ENCODE data around the gene ERVH48-1.

- TF ChIP-seq, protein P1, sequence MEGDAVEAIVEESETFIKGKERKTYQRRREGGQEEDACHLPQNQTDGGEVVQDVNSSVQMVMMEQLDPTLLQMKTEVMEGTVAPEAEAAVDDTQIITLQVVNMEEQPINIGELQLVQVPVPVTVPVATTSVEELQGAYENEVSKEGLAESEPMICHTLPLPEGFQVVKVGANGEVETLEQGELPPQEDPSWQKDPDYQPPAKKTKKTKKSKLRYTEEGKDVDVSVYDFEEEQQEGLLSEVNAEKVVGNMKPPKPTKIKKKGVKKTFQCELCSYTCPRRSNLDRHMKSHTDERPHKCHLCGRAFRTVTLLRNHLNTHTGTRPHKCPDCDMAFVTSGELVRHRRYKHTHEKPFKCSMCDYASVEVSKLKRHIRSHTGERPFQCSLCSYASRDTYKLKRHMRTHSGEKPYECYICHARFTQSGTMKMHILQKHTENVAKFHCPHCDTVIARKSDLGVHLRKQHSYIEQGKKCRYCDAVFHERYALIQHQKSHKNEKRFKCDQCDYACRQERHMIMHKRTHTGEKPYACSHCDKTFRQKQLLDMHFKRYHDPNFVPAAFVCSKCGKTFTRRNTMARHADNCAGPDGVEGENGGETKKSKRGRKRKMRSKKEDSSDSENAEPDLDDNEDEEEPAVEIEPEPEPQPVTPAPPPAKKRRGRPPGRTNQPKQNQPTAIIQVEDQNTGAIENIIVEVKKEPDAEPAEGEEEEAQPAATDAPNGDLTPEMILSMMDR (conservative IDR thresholded peaks at IDR 0.05 in 1 of 2, IDR thresholded peaks at IDR 0.05 in 1 of 2; ENCODE audit: low read depth in 1 of 2, low read length in 2 of 2): no peak
- TF ChIP-seq EZH2 (IDR thresholded peaks at IDR 0.05; ENCODE audit: low read length, missing control alignments): no peak
These were observed 37.1 kb upstream of the ERVH48-1 start for GRCh38 chr21:42962380-42963007.

Measured in fibroblast of lung (primary cell).